Camera-type eye (tissue), 1 donor: ENCODE data around the gene TSKS. TPM values are rescaled to one million over a fixed set of nuclear protein-coding genes. Genes with fewer than 3 reads are reported as not detected.

Source experiments
- total RNA-seq: library from RNA; depleted of rRNA; stranded (reverse); fragments of >200 nt; gene quantifications from one replicate; pipeline ENCODE4 v1.2.3, GENCODE V29; 2014

TSKS gene, protein sequence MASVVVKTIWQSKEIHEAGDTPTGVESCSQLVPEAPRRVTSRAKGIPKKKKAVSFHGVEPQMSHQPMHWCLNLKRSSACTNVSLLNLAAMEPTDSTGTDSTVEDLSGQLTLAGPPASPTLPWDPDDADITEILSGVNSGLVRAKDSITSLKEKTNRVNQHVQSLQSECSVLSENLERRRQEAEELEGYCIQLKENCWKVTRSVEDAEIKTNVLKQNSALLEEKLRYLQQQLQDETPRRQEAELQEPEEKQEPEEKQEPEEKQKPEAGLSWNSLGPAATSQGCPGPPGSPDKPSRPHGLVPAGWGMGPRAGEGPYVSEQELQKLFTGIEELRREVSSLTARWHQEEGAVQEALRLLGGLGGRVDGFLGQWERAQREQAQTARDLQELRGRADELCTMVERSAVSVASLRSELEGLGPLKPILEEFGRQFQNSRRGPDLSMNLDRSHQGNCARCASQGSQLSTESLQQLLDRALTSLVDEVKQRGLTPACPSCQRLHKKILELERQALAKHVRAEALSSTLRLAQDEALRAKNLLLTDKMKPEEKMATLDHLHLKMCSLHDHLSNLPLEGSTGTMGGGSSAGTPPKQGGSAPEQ
- total RNA-seq = 0.22 TPM

GRCh38 chr19:49763230-49763629, at the start of gene TSKS:
TSKS (minus strand) TSS chr19:49763306; CDS start chr19:49763247, 59 bp downstream.

DNA sequence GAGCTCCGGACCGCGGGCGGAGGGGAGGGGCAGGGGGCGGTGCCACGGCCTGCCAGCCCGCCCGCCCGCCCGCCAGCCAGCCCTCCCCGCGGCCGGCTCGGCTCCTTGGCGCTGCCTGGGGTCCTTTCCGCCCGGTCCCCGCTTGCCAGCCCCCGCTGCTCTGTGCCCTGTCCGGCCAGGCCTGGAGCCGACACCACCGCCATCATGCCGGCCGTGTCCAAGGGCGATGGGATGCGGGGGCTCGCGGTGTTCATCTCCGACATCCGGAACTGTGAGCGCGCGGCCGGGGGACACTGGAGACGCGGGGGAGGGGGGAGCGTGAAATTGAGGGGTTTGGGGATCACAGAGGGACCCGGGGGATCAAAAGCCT, 3.8 kb upstream of the TSKS start, which contains the start of gene AP2A1:
TSS of gene AP2A1 (plus strand) at position 72 of the 370 bp plus-strand sequence. CDS start at position 205, 133 bp downstream.

DNA sequence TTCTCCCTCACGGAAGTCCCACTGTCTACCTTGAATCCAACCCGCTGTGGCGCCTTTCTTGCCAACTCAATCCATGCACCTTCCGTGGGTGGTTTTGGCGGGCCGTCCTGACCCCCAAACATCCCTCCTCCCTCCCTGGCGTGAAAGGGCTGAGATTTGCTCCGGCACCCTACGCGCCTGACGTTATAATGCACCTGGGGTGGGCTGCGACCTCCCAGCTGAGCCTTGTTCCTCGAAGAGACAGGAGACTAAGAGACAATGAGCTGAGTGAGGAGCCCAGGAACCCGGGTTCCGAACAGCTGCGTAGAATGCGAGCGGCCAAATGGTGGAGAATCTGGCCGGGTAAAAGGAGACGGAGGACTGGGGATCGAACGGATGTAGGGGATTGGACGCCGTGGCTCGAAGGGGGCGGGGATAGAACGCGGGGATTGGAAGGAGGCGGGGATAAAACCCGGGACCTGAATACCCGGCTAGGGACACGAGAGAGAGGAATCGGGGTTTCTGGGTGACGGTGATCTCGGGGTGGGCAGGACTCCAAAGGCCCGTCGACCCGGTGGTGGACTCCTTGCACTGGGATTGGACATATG, 72.4 kb downstream of the TSKS start, which contains the start of gene CPT1C:
TSS of gene CPT1C (plus strand) at position 461 of the 587 bp plus-strand sequence. CDS start 1,137 bp downstream, outside the sequence.

Other genes starting within 250 kb of the TSKS start
- gene RCN3, start 235.3 kb downstream of the TSKS start, total RNA-seq = 58.3 TPM
- 38.8 TPM for gene NOSIP, start 182.8 kb downstream of the TSKS start, total RNA-seq
- 0.77 TPM for gene PRRG2, start 182.0 kb downstream of the TSKS start, total RNA-seq
- gene PRR12, start 172.1 kb downstream of the TSKS start, total RNA-seq = 15.8 TPM
- 6.5 TPM for gene RRAS, start 123.2 kb downstream of the TSKS start, total RNA-seq
- gene SCAF1, start 121.1 kb downstream of the TSKS start, total RNA-seq = 28.2 TPM
- gene IRF3, start 97.4 kb downstream of the TSKS start, total RNA-seq = 51.1 TPM
- gene BCL2L12, start 97.4 kb downstream of the TSKS start, total RNA-seq = 3.1 TPM
- 298 TPM for gene PRMT1, start 86.0 kb downstream of the TSKS start, total RNA-seq
- 0.77 TPM for gene ADM5, start 73.7 kb downstream of the TSKS start, total RNA-seq
- gene CPT1C, start 72.2 kb downstream of the TSKS start, total RNA-seq = 40.4 TPM
- 61.0 TPM for gene AP2A1, start 3.7 kb upstream of the TSKS start, total RNA-seq
- gene FUZ, start 50.0 kb upstream of the TSKS start, total RNA-seq = 38.7 TPM
- gene MED25, start 55.0 kb upstream of the TSKS start, total RNA-seq = 44.2 TPM
- 126 TPM for gene PTOV1, start 87.9 kb upstream of the TSKS start, total RNA-seq
- 49.9 TPM for gene PNKP, start 104.3 kb upstream of the TSKS start, total RNA-seq
- 7.8 TPM for gene AKT1S1, start 114.0 kb upstream of the TSKS start, total RNA-seq
- 24.8 TPM for gene TBC1D17, start 114.4 kb upstream of the TSKS start, total RNA-seq
- gene IL4I1, start 133.6 kb upstream of the TSKS start, total RNA-seq = 0.27 TPM
- 4.0 TPM for gene ATF5, start 165.9 kb upstream of the TSKS start, total RNA-seq
- gene NUP62, start 166.2 kb upstream of the TSKS start, total RNA-seq = 53.2 TPM
- gene SIGLEC11, start 197.9 kb upstream of the TSKS start, total RNA-seq = 1.3 TPM